ENCODE measurements around the gene ADCY10.

DNA sequence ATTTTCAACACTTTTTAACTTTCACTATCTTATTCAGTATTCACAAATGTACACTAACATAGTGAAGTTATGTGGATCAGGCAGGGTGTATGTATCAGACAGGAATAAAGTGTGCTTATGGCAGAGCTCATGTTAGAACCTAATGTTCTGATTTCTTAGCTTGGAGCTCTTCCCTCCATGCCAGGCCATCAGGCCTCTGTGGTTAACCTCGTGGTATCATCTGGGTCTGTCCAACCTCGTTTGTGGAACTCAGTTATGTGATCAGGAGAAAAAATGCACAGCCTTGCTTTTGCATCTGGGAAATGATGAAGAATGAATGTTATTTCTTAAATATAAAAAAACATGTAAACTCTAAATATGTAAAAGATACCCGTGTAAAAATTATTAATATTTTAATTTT lies 105.2 kb downstream of the ADCY10 start:
- TF ChIP-seq, protein P1, sequence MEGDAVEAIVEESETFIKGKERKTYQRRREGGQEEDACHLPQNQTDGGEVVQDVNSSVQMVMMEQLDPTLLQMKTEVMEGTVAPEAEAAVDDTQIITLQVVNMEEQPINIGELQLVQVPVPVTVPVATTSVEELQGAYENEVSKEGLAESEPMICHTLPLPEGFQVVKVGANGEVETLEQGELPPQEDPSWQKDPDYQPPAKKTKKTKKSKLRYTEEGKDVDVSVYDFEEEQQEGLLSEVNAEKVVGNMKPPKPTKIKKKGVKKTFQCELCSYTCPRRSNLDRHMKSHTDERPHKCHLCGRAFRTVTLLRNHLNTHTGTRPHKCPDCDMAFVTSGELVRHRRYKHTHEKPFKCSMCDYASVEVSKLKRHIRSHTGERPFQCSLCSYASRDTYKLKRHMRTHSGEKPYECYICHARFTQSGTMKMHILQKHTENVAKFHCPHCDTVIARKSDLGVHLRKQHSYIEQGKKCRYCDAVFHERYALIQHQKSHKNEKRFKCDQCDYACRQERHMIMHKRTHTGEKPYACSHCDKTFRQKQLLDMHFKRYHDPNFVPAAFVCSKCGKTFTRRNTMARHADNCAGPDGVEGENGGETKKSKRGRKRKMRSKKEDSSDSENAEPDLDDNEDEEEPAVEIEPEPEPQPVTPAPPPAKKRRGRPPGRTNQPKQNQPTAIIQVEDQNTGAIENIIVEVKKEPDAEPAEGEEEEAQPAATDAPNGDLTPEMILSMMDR (IDR thresholded peaks at IDR 0.05): no peak
- TF ChIP-seq POLR2A (IDR thresholded peaks at IDR 0.05): no peak

Data from esophagus squamous epithelium (tissue), 4 donors.